ENCODE measurements around the gene EPO.

Gene EPO

GRCh38 chr7:100685049-100685605 is 35.1 kb upstream of the EPO start:
- TF ChIP-seq CTCF (IDR thresholded peaks at IDR 0.05), result no peak

GRCh38 chr7:100685631-100686145 is 34.6 kb upstream of the EPO start:
- TF ChIP-seq CTCF (IDR thresholded peaks at IDR 0.05), result no peak

- TF ChIP-seq CTCF (IDR thresholded peaks at IDR 0.05), result no peak
These were observed 34.0 kb upstream of the EPO start for GRCh38 chr7:100686201-100686821.

GRCh38 chr7:100686822-100687211 is 33.5 kb upstream of the EPO start:
- TF ChIP-seq CTCF (IDR thresholded peaks at IDR 0.05), result no peak

GRCh38 chr7:100687261-100687660 is 33.0 kb upstream of the EPO start:
- no peak for TF ChIP-seq CTCF (IDR thresholded peaks at IDR 0.05)

- no peak for TF ChIP-seq CTCF (IDR thresholded peaks at IDR 0.05)
These were observed 32.4 kb upstream of the EPO start for GRCh38 chr7:100687751-100688300.

GRCh38 chr7:100688326-100688860 is 31.9 kb upstream of the EPO start:
- TF ChIP-seq CTCF (IDR thresholded peaks at IDR 0.05), result no peak
